Stimulated activated CD4-positive, alpha-beta T cell treated with anti-CD3 and anti-CD28 coated beads, Interleukin-1b, Interleukin-23, amount 100 ng/mL, for 1 hour (primary cell): ENCODE data around the gene PTPRO.

Experiments
- DNase-seq, 2 donors: peaks; one replicate each; pipeline ENCODE4 v3.0.0-alpha.2; 2020; ENCODE audit warnings: low read depth in 2 of 2

The PTPRO gene

DNA sequence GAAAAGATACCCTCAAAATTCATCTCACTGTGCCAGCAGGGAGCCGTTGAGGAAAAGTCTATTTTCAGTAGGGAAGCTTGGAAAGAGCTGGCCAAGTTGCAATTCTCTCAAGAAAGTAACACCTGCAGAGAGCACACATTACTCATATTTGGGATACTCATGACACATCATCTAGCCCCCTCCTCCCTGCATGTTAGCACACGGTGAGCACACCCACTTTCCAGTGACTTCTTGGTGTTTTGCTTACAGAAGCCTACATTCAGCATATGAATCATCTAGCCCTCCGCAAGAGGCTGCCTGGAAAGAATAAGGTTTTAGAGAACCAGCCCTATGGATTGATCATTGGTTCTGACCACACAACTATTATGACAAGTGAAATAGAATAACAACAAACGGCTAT is 124.5 kb downstream of the PTPRO start:
- DNase-seq = no peak

DNA sequence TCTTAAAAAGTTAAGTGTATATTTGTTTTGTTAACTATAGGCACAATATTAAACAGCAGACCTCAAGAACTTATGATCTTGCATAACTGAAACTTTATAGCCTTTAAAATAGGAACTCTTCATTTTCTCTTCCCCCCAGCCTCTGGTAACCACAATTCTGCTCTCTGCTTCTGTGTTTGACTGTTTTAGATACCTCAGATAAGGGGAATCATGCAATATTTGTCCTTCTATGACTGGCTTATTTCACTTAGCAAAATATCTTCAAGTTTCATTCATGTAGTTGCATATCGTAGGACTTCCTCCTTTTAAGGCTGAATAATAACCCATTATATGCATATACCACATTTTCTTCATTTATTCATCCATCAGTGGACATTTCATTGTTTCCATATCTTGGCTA is 131.3 kb downstream of the PTPRO start:
- DNase-seq = no peak

DNA sequence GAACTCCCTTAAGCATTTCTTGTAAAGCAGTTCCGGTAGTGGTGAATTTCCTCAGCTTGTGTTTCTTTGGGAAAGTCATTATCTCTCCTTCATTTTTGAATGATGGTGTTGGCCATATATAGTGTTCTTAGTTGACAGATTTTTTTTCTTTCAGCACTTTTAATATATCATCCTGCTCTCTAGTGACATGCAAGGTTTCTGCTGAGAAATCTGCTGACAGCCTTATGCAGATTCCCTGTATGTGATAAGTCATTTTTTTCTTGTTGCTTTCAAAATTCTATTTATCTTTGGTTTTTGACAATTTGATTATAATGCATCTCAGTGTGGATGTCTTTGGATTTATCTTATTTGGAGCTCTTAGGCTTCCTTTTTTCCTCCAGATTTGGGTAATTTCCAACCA is 135.7 kb downstream of the PTPRO start:
- no peak for DNase-seq

DNA sequence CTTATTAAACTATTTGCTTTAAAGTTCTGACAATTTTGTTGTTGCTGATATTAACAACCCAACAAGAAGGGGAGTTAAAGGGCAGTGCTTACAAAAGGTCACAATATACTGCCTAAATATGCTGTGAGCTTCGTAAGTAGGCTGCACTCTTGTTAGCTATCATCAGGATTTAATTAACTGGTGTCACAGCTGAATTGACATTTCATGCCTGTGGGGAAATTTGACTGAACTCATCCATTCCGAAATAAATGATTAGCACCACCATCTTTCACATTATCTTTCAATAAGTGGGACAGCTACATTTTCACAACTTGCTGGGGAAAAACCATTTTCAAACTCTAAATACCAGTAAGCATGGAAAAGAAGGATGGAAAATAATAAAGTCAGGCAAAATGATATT is 146.6 kb downstream of the PTPRO start:
- DNase-seq = no peak

DNA sequence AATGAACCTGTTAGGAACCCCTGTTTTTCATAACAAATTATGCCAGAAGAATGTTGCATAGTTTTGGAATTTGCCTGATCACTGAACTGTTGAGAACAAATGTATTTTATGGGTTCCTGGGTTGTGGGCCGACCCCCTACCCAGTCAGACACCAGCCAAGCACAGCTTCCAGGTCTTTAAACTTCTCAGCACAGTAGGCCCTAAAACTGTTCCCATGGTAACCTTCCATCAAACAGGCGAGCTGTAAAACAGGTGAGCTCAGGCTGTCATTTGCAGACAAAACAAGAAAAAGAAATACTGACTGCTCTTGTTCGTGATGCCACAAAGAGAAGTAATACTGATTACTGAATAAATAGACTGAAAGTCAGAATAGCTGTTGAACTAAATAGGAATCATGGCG is 147.0 kb downstream of the PTPRO start:
- DNase-seq = no peak

DNA sequence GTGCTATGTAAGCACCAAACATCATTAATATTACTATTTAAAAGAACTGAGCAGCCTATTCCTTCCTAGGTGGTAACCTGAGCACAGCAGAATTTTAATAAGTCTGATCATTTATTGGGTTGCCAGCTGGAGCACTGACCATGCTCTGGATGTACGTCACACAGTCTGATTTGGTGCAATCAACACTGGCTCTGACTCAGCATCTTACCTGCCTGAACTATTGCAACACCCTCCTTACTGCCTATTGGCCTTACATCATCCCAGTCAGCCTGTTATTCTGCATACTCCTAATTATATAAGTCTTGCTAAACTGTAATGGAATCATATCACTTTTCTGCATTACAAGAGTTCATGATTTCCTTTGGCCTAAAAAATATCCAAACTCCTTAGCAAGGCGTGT is 149.7 kb downstream of the PTPRO start:
- DNase-seq = no peak

DNA sequence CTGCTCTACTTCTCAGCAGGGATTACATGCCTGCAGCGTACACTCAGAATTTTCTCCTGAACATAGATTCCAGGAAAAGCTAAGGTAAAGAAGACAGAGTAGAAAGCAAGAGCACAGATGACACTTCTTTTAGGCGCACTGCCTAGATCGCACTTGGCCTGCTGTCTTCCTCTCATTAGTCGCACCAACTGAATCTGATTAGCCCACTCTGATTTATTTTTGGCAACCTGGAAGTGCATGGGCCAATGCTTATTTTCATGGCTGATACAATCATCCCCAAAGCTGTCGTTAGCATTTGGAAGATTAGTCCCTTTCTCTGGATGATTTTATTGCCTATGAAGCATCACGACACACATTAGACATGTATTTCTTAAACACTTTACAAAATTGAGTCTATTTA is 152.5 kb downstream of the PTPRO start:
- DNase-seq = no peak

DNA sequence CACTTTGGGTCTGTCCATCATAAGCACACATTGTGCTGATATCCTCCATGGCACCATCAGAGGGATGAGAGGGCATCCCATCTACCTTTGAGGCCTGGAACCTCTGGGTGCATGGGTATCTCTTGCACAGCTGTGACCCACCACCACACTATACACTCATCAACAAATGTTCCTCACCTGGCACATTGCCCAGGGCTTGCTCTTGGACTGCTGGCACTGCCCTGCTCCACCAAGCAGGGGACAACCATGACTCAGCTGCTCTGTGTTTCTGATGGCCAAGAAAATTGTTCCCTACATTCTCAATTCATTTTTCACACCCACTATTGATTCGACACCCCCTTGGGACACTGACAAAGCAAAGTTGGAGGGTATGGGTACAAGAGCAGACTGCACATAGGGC is 155.5 kb downstream of the PTPRO start:
- no peak for DNase-seq

DNA sequence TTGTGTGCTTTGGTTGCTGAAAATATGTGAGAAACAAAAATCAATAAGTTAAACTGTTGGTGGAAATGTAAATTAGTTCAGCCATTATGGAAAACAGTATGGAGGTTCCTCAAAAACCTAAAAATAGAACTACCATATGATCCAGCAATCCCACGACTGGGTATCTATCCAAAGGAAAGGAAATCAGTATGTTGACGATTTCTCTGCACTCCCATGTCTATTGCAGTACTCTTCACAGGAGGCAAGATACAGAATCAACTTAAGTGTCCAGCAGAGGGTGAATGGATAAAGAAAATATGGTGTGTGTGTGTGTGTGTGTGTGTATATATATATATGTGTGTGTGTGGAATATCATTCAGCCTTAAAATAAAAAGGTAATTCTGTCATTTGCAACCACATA is 159.5 kb downstream of the PTPRO start:
- no peak for DNase-seq

DNA sequence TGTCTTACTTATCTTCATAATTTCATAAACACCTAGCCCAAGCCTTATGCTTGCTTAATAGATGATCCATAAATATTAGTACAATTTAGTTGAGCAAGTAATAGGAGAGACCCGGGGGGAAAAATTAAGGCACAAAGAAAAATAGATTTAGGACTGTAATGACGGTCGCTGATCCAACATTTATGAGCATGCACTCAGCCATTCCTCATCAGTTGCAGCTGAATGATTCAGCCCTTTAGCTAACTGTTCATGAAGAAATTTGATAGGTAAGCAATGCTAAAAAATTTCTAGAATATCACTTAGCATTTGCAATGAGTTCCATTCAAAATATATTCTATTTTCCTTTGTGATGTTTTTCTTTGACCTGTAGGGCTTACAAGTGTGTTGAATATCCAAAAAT is 163.2 kb downstream of the PTPRO start:
- no peak for DNase-seq

DNA sequence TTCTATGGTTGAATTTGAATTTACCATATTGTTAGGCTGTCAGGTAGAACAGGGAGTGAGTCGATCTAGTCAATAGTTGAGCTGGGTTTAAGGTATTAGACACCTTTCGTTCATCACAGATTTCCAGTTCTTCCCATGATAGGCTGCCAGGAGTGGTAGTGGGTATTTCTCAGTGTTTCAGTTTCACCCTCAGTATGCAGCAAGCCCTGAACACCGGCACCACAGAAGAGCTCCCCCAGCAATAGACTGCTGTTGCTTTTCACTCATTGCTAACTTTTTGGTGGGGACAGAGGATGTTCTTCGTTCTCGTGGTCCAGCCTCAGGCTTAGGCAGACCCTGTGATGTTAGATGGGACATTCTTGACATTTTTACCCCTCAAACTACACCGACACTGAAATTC is 164.6 kb downstream of the PTPRO start:
- DNase-seq = no peak

DNA sequence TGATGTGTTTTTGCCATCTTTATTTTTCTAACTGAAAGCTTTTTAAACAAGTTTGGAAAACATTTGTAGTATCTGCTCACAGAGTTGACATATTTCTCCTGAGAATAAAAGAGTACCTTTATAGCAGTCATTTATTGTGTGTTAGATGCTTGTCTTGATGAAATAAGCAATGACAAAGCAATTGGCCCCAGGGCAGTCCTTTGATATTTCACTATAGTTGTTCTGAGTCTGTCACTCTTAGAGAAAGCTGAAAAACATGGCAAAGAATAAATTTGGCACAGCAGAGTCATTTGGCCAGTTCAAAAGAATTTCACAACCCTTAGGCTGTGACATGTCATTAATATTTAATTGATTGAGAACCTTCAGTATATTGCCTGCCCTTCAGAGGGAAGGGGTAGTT is 166.2 kb downstream of the PTPRO start:
- no peak for DNase-seq

DNA sequence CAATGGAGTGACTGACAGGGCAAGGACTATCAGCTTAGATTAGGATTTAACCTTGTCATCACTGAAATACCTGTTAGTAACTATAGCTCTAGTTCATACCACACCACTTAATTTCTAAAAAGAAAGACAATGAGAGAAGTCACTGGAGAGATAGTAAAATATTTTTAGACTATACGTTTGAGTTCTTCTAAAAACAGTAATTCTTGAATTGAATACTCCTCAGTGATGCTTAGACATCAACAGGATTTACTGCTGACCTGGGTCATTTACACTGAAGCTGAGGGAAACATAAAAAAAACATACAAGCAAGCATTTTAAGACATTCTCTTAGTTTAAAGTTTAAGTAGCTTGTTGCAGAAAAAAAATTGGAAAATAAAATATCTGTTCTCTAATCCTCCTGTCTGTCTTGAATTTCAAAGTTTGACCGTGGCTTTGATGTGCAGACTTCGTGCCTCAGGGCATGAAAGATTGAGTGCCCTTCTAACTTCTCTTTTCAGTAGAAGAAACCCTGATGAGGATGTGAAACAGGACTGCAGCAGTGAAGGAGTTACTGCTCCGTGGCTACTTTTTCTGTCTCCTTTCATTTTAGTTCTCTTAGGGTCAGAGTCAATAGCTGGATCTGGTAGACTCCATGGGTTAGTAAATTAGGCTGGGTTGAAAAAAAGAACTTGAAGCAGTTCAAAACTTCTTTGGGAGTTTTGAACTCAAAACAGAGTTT is 172.2 kb downstream of the PTPRO start:
- DNase-seq = no peak

DNA sequence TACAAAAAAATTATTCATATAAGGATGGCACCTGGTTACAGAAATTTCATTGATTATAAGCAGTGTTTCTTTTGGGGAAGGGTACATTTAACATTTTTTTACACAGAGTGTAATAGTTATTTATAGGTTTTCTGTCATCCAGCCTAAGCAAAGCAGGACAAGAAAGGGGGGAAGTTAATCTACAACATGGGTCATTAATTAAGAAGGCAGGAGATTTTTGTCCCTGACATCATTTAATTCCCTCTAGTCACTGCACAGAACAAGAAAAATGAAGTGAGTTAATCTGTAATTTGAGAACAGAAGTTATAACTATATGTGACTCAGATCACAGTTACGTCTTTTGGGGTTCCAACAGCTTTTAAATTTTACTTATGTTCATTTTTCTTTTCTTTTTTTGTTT is 173.4 kb downstream of the PTPRO start:
- DNase-seq = no peak

DNA sequence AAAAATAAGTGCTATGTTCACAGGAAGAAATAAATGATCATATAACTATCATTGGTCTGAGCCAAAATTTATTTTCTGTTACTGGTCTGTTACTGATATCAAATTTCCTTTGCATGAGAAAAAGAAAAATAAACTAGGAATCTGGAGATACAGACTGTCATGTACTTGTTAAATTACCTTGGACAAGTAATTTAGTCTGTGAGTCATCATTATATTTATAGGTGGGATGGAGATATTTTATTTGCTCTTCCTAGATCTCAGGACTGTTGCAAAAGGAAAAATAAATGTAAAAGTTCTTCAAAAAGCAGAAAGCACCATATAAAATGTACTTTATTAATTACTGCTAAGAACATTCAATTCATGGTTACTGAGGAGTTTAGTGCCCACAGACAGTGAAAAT is 174.4 kb downstream of the PTPRO start:
- no peak for DNase-seq

DNA sequence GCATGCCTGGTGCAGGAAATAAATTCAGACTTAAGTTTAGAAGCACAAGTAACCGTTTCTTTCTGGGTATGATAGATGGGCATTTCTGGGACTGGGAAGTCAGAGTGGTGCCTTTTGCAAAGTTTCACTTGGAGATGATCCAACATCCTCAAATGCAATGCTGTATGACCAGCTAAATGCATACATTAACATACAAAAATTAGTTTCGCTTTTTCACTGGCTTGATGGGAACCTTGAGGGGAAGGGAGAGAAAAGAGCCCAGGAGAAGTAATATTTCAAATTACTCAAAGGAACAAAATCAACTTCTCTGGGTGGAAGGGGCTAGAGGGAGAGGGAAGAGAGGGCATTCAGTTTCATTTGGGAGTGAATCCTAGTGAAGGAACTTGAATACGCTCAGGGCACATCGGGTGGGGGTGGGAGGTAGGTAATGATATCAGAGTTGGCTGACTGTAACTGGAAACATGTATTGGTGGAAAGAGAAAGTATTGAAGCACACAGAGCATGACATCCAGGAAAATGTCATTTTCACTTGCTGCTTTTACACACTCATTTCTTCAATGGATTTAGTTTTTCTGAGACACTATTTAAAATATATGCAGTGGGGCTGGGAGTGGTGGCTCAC is 175.5 kb downstream of the PTPRO start:
- no peak for DNase-seq

DNA sequence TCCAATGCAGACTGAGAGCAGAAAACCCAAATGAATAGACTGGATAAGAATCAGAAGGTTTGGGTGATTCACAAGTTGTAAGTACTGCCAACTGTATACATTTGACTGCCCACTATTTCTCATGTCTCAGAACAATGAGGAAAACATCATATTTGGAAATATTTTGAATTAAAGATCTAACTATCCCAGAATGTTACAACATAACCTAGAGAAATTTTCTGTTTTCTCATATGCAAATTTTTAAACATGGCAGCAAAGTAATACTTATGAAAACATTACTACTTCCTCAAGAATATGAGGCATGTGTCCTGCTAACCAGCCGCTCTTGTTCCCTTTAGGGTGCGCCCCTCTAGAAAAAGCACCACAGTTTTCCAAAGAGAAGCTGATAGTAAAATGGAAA is 179.9 kb downstream of the PTPRO start:
- DNase-seq = no peak

DNA sequence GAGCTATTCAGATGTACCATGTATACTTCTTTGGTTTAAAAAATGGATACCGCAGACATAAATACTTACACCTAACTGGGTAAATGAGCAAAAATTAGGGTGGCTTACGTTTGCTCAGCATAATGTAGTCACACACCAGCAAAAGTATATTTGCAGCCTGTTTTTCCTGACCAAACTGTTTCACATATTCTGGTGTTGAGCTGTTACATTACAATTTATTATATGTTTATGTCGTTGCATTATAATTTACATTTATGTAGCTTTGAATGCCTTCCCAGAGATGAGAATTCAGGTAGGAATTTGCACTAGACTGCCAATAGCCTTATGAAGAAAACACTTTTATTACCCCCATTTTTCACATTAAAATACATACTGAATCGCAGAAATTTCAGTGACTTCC is 183.3 kb downstream of the PTPRO start:
- no peak for DNase-seq

DNA sequence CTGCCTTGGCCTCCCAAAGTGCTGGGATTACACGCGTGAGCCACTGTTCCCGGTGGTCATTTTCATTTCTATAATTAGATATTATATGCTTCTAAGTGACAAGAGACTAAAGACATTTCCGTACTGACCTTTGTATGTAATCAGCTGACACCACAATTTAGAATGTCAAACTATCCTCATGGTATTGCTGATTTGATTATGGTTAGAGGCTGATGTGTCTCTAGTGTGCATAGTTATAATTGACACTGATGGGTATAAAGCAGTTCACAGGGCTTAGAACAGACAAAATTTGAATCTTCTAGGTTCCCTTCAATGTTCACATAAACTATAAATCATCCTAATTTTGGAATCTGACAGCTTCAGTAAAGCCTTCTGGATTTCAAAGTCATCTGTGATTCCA is 192.7 kb downstream of the PTPRO start:
- no peak for DNase-seq

DNA sequence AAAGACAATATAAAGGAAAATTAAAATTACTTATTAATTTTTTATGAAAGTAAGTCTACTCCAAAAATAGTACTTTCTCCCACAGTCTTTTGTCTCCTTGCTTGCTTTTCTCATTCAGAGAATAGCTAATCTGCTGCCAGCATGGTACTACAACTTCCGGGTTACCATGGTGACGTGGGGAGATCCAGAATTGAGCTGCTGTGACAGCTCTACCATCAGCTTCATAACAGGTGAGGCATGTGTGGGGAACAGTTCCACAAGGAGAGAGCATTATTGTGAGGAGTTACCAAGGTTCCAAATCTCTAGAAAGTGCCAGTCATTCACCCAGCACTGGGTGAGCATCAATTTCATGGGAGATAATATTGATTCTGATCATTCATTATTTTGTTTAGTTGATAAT is 197.8 kb downstream of the PTPRO start:
- no peak for DNase-seq

DNA sequence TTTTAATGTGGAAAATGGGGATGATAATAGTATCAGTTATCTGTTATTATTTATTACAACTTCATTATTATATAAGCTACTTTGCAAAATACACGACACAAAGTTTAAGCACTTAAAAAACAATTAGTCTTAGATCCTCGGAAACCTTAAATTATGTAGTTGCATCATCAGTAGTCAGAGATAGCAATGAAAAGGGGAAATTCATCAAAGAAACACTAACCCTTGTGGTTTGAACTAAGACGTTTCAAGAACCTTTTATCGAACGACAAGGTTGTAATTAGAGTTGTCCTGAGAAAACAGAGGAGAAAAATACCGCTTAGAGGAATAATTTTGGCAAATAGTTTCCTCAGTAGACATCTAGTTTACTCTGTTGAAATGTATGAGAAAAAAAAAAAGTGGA is 198.5 kb downstream of the PTPRO start:
- DNase-seq = no peak

DNA sequence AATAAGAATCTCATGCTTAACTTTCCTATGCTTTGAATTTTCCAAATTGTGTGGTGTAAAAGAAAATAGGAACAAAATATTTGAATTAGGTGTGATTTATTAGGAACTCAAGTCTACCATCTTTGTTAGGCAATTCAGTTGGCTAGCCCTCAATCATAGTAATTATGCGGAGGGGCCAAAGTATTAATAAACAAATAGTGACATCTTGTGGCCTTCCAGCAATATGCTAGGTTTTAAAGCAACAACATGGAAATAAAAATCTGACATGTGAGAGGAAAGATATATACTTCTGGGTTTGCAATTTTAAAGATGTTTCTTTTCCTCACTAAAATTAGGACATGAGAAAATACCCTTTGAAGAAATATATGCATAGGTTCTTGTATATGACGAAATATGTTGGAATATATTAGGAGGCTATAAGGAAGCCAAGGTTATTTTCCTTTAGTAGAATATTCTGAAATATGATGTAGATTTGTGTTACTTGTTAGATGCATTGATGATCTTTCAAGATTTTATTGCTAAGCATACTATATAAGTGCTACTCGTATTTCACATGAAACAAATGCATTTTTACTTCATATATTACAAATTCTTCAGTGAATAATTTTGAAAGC is 200.4 kb downstream of the PTPRO start:
- DNase-seq = no peak

DNA sequence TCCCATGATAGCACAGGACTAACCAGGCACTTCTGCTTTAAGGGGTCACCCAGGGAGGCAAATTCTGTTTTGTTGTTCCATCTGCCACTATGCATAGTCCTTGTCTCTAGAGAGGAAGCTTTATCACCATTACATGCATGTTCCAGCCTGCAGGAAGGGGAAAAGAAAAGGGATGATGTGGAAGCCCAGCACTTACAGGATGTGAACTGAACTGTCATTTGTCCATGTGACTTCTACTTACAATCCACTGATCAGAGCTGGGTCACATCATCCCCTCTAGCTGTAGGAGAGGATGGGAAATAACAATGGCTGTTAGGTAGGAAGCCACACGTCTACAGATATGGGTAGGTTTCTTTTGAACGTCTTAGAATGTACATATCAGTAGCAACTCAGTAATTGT is 203.1 kb downstream of the PTPRO start:
- no peak for DNase-seq

DNA sequence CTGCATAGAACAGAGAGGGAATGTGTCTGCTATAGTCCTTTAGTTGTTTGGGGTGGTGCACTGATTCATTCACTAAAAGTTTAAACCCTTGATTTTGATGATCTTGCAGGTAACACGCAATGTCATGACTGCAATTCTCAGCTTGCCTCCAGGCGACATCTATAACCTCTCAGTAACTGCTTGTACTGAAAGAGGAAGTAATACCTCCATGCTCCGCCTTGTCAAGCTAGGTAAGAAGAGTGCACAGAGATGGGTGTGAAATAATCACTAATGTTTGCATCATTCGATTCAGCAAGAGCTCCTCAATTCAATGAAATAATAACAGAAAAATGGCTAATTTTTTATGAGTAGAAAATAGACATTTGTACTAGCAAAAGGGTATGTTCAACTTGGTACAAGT is 203.7 kb downstream of the PTPRO start:
- no peak for DNase-seq
